ENCODE measurements around the gene HTATIP2.

DNA sequence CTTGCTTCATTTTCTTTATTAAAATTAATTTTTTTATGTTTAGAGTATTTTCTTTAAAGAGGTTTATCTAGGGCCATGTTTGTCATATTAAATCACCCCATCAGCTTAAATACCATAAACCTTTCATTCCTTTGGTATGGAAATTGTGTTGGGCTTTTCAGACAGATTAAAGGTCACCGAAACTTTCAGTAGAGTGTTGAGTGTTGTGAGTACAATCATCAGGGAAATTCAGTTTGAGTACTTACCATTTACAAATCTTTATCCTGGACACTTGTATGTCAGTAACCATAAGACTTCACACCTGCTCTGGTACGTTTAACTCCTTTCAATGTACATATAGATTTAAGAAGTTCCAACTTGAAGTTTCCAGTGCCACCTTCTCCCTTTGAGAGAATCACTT is 36.0 kb downstream of the HTATIP2 start:
- TF ChIP-seq, protein P1, sequence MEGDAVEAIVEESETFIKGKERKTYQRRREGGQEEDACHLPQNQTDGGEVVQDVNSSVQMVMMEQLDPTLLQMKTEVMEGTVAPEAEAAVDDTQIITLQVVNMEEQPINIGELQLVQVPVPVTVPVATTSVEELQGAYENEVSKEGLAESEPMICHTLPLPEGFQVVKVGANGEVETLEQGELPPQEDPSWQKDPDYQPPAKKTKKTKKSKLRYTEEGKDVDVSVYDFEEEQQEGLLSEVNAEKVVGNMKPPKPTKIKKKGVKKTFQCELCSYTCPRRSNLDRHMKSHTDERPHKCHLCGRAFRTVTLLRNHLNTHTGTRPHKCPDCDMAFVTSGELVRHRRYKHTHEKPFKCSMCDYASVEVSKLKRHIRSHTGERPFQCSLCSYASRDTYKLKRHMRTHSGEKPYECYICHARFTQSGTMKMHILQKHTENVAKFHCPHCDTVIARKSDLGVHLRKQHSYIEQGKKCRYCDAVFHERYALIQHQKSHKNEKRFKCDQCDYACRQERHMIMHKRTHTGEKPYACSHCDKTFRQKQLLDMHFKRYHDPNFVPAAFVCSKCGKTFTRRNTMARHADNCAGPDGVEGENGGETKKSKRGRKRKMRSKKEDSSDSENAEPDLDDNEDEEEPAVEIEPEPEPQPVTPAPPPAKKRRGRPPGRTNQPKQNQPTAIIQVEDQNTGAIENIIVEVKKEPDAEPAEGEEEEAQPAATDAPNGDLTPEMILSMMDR (IDR thresholded peaks at IDR 0.05 in 2 of 3, conservative IDR thresholded peaks at IDR 0.05 in 1 of 3; ENCODE audit: borderline replicate concordance in 1 of 3, insufficient read depth in 1 of 3, low read depth in 2 of 3, low read length in 2 of 3), result no peak
- TF ChIP-seq POLR2AphosphoS5 (IDR thresholded peaks at IDR 0.05; ENCODE audit: low read depth, low read length), result no peak
- TF ChIP-seq EZH2 (IDR thresholded peaks at IDR 0.05), result no peak
- TF ChIP-seq CEBPB (IDR thresholded peaks at IDR 0.05; ENCODE audit: low read depth), result no peak
- no peak for TF ChIP-seq YY1 (IDR thresholded peaks at IDR 0.05; ENCODE audit: extremely low read depth, insufficient replicate concordance, low read depth, low read length)
- no peak for TF ChIP-seq RAD21 (IDR thresholded peaks at IDR 0.05; ENCODE audit: low read depth)
- no peak for TF ChIP-seq POLR2A (IDR thresholded peaks at IDR 0.05; ENCODE audit: borderline replicate concordance, extremely low read depth, insufficient read depth, insufficient read length)
- no peak for TF ChIP-seq SIN3A (IDR thresholded peaks at IDR 0.05; ENCODE audit: low read depth)
- TF ChIP-seq, protein P2, sequence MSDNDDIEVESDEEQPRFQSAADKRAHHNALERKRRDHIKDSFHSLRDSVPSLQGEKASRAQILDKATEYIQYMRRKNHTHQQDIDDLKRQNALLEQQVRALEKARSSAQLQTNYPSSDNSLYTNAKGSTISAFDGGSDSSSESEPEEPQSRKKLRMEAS (IDR thresholded peaks at IDR 0.05), result no peak
- no peak for TF ChIP-seq ZNF274 (IDR thresholded peaks at IDR 0.05; ENCODE audit: low read depth, low read length)
- no peak for TF ChIP-seq JUND (IDR thresholded peaks at IDR 0.05)
- TF ChIP-seq SRF (IDR thresholded peaks at IDR 0.05; ENCODE audit: low read depth), result no peak
- no peak for TF ChIP-seq ELF1 (IDR thresholded peaks at IDR 0.05; ENCODE audit: borderline replicate concordance, low read depth)
